Stimulated activated naive CD8-positive, alpha-beta T cell treated with anti-CD3 and anti-CD28 coated beads, Interleukin-15, Interleukin-2, amounts not matched to agents 100 ng/mL and 50 ng/mL, for 24 hours (primary cell): ENCODE measurements around the gene CHTF18.

ENCODE experiments used
- H3K27ac Mint-ChIP-seq: one replicate; pipeline ENCODE4 v1.8.0; 2021; ENCODE audit warnings: mild to moderate bottlenecking, mixed read lengths
- H3K27me3 Mint-ChIP-seq: one replicate; pipeline ENCODE4 v1.8.0; 2021; ENCODE audit warnings: mixed read lengths
- H3K36me3 Mint-ChIP-seq: one replicate; pipeline ENCODE4 v1.8.0; 2021; ENCODE audit warnings: low read depth, mixed read lengths
- H3K4me1 Mint-ChIP-seq: one replicate; pipeline ENCODE4 v1.8.0; 2021; ENCODE audit warnings: low read depth, mixed read lengths
- H3K4me3 Mint-ChIP-seq: one replicate; pipeline ENCODE4 v1.8.0; 2021; ENCODE audit warnings: mild to moderate bottlenecking, mixed read lengths
- H3K9me3 Mint-ChIP-seq: one replicate; pipeline ENCODE4 v1.8.0; 2021; ENCODE audit warnings: mixed read lengths

Gene CHTF18

DNA sequence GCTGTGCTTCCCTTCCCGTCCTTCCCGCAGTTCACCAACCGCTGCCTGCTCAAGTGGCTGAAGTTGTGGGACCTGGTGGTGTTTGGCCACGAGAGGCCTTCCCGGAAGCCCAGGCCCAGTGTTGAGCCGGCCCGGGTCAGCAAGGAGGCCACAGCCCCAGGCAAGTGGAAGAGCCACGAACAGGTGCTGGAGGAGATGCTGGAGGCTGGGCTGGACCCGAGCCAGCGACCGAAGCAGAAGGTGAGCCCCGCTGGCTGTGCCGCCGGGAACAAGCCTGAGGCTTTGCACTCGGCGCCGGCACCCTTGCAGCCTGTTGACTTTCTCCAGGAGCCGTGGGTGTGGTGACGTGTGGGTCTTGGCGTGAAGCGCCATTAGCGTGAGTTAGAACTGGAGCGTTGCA is 2.7 kb downstream of the CHTF18 start:
- H3K4me1 Mint-ChIP-seq, result peaks cover 7% of the 10 kb centered on the region
- peaks cover 10% of the 10 kb centered on the region for H3K36me3 Mint-ChIP-seq
- no peak overlapping the region for H3K27ac Mint-ChIP-seq
- H3K4me3 Mint-ChIP-seq, result no peak overlapping the region
- H3K27me3 Mint-ChIP-seq, result no peaks in the 10 kb centered on the region
- H3K9me3 Mint-ChIP-seq, result no peaks in the 10 kb centered on the region

DNA sequence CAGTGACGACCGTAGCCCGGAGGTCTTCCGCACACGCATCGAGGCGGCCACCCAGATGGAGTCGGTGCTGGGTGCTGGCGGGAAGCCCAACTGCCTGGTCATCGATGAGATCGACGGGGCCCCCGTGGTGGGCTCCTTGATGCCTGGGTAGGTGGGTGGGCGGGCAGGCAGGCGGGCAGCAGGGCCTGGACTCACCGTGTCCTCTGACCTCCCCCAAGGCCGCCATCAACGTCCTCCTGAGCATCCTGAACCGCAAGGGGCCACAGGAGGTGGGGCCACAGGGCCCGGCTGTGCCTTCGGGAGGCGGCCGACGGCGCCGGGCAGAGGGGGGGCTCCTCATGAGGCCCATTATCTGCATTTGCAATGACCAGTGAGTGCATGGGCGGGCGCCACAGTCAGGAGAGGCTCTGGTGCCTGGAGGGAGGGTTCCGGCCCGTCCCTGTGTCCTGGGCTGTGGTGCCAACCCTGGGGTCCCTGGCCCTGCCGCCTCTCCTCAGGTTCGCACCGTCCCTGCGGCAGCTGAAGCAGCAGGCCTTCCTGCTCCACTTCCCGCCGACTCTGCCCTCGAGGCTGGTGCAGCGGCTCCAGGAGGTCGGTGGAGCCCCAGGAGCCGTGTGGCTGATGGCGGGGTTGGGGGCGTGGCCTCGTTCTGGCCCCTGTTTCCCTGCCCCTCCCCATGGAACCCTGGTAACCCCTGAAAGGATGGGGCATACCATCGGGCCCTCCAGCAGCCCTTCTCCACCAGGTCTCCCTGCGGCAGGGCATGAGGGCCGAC is 4.0 kb downstream of the CHTF18 start:
- Mint-ChIP-seq H3K4me1 (peaks cover 4% of the 10 kb centered on the region), H3K36me3 (peaks cover 10% of the 10 kb centered on the region), H3K9me3 (no peaks in the 10 kb centered on the region), H3K4me3 (no peak overlapping the region), H3K27ac (no peak overlapping the region), H3K27me3 (no peaks in the 10 kb centered on the region)

DNA sequence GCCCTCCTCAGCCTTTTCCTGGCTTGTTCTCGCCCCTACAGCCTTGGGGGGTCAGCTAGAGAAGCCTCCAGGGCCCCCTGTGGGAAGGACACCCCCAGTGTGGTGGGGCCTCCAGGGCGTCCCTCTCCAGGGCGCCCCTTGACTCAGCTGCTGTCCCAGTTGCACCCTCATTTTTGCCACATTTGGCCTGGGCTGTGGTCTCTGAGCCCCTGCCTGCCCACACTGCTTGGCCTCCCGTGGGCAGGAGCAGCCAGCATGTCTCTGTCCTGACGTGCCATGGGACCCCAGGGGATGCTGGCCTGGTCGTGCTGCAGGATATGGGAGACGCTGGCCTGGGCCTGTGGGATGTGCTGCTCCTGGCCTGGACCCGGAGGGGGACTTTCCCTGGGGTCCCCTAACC is 5.0 kb downstream of the CHTF18 start:
- Mint-ChIP-seq H3K27me3 (no peaks in the 10 kb centered on the region), H3K27ac (no peak overlapping the region), H3K9me3 (no peaks in the 10 kb centered on the region), H3K36me3 (peaks cover 10% of the 10 kb centered on the region), H3K4me1 (peaks cover 4% of the 10 kb centered on the region), H3K4me3 (no peak overlapping the region)

DNA sequence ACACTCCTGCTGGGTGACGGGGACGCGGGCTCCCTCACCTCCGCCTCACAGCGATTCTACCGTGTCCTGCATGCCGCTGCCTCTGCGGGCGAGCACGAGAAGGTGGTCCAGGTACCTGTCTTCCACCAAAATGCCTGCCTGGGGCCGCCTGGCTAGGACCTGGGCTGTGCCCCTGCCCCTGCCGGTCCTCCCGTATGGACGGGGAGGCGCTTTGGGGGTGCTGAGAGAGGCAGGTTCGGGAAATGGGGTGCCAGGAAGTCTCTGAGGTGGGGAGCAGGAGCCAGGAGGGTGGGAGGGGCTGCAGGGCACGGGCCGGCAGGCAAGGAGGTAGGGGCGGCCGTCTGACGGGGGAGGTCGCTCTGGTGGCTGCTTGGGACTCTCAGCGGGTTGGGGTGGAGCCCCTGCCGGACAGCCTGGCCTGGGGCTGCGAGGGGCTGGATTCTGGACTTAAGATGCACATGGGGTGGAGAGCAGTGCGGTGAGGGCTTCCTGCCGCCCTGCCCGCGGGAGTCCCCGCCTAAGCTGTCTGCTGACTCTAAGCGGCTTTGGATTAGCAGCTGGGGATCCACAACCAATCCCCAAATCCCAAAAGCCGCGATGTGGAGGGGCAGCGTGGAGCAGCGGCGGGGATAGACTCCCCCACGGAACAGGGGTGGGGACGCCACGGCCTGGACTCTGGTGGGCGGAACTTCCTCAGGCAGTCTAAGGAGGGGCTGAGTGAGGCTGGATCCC is 5.8 kb downstream of the CHTF18 start:
- Mint-ChIP-seq H3K4me1 (peaks cover 4% of the 10 kb centered on the region), H3K27ac (no peak overlapping the region), H3K36me3 (peaks cover 10% of the 10 kb centered on the region), H3K4me3 (no peak overlapping the region), H3K27me3 (no peaks in the 10 kb centered on the region), H3K9me3 (no peaks in the 10 kb centered on the region)

DNA sequence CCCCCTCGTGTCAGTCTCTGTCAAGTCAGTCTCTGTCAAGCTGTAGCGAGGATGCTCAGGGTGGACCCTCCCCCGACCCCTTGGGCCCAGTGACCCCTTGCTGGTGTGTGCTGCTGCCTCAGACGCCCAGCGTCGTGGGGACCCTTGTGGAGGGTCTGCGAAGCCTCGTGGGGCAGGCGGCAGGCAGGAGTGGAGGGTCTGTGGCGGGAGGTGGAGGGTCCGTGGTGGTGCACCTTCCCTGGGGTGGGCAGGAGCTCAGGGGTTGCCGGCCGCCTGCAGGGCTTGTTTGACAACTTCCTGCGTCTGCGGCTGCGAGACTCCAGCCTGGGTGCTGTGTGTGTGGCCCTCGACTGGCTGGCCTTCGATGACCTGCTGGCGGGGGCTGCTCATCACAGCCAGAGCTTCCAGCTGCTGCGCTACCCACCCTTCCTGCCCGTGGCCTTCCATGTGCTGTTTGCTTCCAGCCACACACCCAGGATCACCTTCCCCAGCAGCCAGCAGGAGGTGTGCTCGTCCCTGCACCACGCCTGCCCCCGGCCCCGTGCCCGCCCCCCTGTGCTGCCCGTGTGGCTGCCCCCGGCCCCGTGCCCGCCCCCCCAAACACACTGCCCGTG is 6.5 kb downstream of the CHTF18 start:
- H3K36me3 Mint-ChIP-seq, result peaks cover 10% of the 10 kb centered on the region
- H3K27ac Mint-ChIP-seq, result no peak overlapping the region
- no peaks in the 10 kb centered on the region for H3K27me3 Mint-ChIP-seq
- no peaks in the 10 kb centered on the region for H3K9me3 Mint-ChIP-seq
- H3K4me3 Mint-ChIP-seq, result no peak overlapping the region
- peaks cover 4% of the 10 kb centered on the region for H3K4me1 Mint-ChIP-seq

DNA sequence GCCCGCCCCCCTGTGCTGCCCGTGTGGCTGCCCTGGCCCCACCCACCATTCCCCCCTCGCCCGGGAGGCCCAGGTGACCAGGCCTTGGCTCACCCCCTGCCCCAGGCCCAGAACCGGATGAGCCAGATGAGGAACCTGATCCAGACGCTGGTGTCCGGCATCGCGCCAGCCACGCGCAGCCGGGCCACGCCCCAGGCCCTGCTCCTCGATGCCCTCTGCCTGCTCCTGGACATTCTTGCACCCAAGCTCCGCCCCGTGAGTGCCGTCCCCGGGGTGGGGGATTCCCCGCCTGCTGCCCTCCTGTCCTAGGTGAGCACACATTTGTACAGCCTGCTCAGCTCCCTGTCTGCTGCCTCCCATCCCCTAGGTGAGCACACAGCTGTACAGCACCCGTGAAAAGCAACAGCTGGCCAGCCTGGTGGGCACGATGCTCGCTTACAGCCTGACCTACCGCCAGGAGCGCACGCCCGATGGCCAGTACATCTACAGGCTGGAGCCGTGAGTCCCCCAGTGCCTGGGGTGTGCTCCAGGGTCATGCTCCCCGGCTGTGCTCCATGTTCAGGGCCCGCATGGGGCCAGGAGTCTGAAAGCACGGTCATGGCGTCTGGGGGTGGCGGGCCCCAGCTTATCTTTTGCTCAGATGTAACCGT is 7.3 kb downstream of the CHTF18 start:
- H3K4me3 Mint-ChIP-seq, result no peak overlapping the region

DNA sequence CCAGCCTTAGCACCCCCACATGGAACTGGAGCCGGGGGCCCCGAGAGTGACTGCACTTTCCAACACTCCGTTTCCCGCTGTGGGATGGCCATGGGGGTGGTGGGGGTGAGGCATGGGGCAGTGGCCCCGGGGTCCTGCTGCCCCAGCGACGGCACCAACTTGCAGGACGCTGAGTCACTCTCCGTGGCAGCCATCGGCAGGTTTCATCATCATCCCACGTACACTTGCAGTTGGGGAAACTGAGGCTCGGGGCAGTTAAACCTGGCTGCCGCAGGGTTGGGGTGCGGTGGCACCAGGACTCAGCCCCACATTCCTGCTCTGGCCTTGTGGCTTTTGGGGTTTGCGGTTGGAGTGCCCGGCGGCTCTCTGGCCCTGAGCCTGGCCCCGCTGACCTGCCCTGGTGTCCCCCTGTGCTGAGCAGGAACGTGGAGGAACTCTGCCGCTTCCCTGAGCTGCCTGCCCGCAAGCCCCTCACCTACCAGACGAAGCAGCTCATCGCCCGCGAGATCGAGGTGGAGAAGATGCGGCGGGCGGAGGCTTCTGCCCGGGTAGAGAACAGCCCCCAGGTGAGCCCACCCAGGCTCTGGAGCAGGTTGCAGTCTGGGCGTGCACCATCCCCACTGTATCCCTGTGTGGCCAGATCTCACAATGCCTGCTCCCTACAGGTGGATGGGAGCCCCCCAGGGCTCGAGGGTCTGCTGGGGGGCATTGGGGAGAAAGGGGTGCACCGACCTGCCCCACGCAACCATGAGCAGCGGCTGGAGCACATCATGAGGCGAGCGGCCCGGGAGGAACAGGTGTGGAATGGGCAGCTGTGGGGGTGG is 8.1 kb downstream of the CHTF18 start:
- no peak overlapping the region for H3K27ac Mint-ChIP-seq
- no peak overlapping the region for H3K4me3 Mint-ChIP-seq
- peaks cover 1% of the 10 kb centered on the region for H3K4me1 Mint-ChIP-seq
- peaks cover 4% of the 10 kb centered on the region for H3K36me3 Mint-ChIP-seq
- no peaks in the 10 kb centered on the region for H3K9me3 Mint-ChIP-seq
- H3K27me3 Mint-ChIP-seq, result no peaks in the 10 kb centered on the region

More for the DNA sequence above, 7.3 kb downstream of the CHTF18 start:
- Mint-ChIP-seq H3K36me3 (peaks cover 10% of the 10 kb centered on the region), H3K9me3 (no peaks in the 10 kb centered on the region), H3K27me3 (no peaks in the 10 kb centered on the region), H3K4me1 (peaks cover 4% of the 10 kb centered on the region), H3K27ac (no peak overlapping the region)

DNA sequence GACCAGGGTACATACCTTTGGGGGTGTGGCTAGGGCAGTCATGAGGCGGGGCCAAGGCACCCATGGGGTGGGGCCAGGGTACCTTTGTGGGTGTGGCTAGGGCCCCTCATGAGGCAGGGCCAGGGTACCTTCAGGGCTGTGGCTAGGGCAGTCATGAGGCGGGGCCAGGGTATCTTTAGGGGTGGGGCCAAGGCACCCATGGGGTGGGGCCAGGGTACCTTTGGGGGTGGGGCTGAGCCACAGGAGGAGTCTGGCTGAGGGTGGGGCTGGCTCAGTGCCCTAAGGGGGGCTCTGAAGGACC is 8.7 kb downstream of the CHTF18 start:
- Mint-ChIP-seq H3K4me1 (no peaks in the 10 kb centered on the region), H3K36me3 (no peaks in the 10 kb centered on the region), H3K4me3 (no peak overlapping the region)

DNA sequence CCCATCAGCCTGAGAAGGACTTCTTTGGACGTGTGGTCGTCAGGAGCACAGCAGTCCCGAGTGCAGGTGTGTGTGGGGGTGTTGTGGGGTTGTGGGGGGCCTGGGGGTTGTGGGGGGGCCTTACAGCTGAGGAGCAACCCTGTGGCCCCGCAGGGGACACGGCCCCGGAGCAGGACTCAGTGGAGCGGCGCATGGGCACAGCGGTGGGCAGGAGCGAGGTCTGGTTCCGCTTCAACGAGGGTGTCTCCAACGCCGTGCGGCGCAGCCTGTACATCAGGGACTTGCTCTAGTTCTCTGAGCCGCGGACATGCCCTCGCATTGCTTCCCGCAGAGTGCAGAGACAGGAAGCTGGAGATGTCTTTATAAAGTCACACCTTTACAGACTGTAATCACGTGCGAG is 9.3 kb downstream of the CHTF18 start:
- H3K4me3 Mint-ChIP-seq, result no peak overlapping the region
- H3K27ac Mint-ChIP-seq, result no peak overlapping the region
- no peaks in the 10 kb centered on the region for H3K9me3 Mint-ChIP-seq
- no peaks in the 10 kb centered on the region for H3K4me1 Mint-ChIP-seq
- H3K36me3 Mint-ChIP-seq, result no peaks in the 10 kb centered on the region
- H3K27me3 Mint-ChIP-seq, result no peaks in the 10 kb centered on the region

More for the DNA sequence above, 8.7 kb downstream of the CHTF18 start:
- Mint-ChIP-seq H3K27ac (no peak overlapping the region), H3K27me3 (no peaks in the 10 kb centered on the region), H3K9me3 (no peaks in the 10 kb centered on the region)

DNA sequence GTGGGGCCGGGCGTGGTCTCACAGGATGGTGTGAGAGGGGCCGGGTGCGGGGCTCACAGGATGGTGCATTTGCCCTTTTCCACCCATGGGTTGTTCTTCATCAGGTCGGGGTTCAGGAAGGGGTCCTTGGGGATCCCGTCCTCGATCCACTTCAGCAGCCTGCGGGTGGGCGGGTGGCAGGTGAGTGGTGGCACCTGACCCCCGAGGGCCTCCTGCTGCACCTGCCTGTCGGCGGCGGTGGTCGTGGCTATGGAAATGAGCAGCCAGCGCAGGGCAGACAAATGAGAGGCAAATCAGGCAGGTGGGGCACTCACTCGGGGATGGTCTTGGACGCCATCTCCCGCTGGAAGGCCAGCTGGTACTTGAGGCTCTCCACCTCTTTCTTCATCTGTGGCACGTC is 10.2 kb downstream of the CHTF18 start:
- Mint-ChIP-seq H3K4me3 (no peak overlapping the region), H3K27ac (no peak overlapping the region), H3K4me1 (no peaks in the 10 kb centered on the region), H3K36me3 (no peaks in the 10 kb centered on the region), H3K9me3 (no peaks in the 10 kb centered on the region), H3K27me3 (no peaks in the 10 kb centered on the region)

DNA sequence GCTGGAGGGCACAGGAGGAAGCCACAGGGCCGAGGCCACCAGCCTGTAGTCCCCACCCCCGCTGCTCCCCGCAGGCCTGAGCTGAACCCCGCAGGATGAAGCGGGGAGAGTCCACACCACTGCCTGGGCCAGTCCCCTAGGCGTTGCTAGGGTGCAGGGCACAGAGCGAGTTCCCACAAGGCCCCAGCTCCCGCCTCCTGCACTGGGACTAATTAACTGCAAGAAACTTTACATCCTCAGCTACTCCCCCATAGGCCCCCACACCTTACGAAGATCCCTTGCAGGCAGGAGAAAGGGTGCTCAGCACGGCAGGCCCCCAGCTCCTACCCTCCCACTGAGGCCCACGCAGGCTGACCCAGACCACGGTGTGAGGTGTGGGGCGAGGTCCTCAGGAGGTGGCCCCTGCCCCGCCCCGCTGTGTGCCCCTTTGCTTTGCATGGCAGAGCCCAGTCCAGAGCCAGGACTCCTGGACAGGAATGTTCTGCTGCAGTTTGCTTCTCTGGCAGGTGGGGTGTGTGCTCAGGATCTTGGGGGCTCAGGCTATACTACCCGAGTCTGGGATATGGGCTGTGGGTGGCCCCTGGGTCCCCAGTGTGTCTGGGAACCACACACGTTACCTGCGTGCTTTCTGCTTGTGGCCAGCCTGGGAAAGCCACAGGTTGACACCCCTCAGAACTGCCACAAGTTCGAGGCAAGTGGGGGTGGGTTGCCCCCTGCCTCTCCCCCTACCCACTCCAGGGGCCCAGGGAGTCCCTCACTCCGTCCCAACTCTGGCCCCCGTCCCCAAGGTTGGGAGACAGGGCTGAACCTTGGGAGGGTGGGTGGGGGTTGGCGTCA is 10.9 kb downstream of the CHTF18 start:
- H3K27me3 Mint-ChIP-seq, result no peaks in the 10 kb centered on the region

DNA sequence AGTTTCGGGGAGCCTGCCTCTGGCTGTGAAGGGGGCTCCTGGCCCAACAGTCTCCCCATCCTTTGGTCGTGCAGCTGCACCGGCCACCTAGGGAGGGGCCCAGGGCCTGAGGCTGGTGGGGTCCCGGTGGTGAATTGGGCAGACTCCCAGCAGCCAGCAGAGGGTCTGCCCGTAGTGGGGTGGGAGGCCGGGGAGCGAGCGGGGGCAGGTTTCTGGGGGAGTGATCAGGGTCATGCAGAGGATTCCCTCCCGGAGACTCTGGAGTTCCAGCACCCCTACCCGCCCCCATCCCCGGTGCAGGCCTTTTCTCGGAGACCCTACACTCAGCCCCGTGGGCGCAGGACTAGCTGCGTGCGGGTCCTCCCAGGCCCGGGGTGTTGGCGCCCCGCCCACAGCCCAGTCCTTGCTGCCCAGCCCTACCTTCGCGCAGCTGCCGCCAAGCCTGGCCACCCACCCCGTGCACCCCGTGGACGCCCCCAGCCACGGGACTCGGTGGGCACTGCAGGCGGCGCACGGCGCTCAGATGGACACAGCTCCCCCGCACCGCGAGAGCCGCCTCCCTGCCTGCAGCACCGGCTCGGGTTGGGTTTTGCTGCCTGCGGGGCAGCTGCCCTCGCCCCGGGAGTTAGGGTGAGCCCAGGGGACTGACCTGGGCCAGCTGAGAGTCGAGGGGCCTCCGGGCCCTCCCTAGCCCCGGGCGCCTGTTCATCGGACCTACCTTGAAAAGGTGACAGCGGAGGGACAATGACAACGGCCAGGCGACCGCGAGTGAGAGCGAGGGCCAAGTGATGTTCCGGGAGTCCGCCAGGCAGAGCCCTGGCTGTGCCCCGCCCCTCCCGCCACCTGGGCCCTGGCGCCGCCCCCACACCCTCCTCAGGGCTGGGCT is 11.8 kb downstream of the CHTF18 start, which contains the start of gene GNG13:
Gene GNG13 (minus strand): TSS at position 787 of the 886 bp plus-strand sequence. CDS start 1,657 bp downstream, outside the sequence.
- H3K36me3 Mint-ChIP-seq, result no peaks in the 10 kb centered on the region
- no peak within 1 kb of the TSS for H3K4me3 Mint-ChIP-seq
- H3K27me3 Mint-ChIP-seq, result no peaks in the 10 kb centered on the region
- no peaks in the 10 kb centered on the region for H3K4me1 Mint-ChIP-seq
- H3K9me3 Mint-ChIP-seq, result no peaks in the 10 kb centered on the region
- H3K27ac Mint-ChIP-seq, result no peak within 1 kb of the TSS

More for the DNA sequence above, 10.9 kb downstream of the CHTF18 start:
- Mint-ChIP-seq H3K9me3 (no peaks in the 10 kb centered on the region), H3K4me3 (no peak overlapping the region), H3K27ac (no peak overlapping the region), H3K4me1 (no peaks in the 10 kb centered on the region), H3K36me3 (no peaks in the 10 kb centered on the region)
